Measurements from ENCODE around the gene NGDN.

DNA sequence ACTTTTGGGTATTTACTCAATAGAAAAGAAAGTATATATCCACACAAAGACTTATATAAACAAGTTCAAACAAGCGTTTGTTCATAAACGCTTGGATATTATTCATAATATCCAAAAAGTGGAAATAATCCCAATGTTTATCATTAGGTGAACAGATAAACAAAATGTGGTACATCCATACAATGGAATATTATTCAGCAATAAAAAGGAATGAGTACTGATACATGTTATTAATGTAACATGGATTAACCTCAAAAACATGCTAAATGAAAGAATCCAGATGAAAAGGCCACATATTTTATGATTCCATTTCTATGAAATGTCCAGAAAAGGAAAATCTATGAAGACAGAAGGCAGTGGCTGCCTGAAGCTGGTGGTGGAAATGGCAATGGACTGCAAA, 17.3 kb upstream of the NGDN start:
- TF ChIP-seq GATA2 (CRISPR knock-in tag; IDR thresholded peaks at IDR 0.05) (no peak), SMC3 (IDR thresholded peaks at IDR 0.05; ENCODE audit: low read depth, low read length) (no peak), FOXM1 (IDR thresholded peaks at IDR 0.05; ENCODE audit: low read depth) (no peak), TCF12 (IDR thresholded peaks at IDR 0.05) (no peak), RFX5 (IDR thresholded peaks at IDR 0.05; ENCODE audit: low read length) (no peak), RAD21 (IDR thresholded peaks at IDR 0.05; ENCODE audit: low read length) (no peak), FOSL2 (IDR thresholded peaks at IDR 0.05; ENCODE audit: borderline replicate concordance, low read depth) (no peak), NFIC (IDR thresholded peaks at IDR 0.05; ENCODE audit: borderline replicate concordance) (no peak), FOXJ3 (CRISPR knock-in tag; IDR thresholded peaks at IDR 0.05) (no peak)
- TF ChIP-seq, protein P1, sequence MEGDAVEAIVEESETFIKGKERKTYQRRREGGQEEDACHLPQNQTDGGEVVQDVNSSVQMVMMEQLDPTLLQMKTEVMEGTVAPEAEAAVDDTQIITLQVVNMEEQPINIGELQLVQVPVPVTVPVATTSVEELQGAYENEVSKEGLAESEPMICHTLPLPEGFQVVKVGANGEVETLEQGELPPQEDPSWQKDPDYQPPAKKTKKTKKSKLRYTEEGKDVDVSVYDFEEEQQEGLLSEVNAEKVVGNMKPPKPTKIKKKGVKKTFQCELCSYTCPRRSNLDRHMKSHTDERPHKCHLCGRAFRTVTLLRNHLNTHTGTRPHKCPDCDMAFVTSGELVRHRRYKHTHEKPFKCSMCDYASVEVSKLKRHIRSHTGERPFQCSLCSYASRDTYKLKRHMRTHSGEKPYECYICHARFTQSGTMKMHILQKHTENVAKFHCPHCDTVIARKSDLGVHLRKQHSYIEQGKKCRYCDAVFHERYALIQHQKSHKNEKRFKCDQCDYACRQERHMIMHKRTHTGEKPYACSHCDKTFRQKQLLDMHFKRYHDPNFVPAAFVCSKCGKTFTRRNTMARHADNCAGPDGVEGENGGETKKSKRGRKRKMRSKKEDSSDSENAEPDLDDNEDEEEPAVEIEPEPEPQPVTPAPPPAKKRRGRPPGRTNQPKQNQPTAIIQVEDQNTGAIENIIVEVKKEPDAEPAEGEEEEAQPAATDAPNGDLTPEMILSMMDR (IDR thresholded peaks at IDR 0.05): no peak
- TF ChIP-seq, protein P2, sequence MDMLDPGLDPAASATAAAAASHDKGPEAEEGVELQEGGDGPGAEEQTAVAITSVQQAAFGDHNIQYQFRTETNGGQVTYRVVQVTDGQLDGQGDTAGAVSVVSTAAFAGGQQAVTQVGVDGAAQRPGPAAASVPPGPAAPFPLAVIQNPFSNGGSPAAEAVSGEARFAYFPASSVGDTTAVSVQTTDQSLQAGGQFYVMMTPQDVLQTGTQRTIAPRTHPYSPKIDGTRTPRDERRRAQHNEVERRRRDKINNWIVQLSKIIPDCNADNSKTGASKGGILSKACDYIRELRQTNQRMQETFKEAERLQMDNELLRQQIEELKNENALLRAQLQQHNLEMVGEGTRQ (IDR thresholded peaks at IDR 0.05; ENCODE audit: borderline replicate concordance, low read depth, low read length): no peak
- TF ChIP-seq, protein P3, sequence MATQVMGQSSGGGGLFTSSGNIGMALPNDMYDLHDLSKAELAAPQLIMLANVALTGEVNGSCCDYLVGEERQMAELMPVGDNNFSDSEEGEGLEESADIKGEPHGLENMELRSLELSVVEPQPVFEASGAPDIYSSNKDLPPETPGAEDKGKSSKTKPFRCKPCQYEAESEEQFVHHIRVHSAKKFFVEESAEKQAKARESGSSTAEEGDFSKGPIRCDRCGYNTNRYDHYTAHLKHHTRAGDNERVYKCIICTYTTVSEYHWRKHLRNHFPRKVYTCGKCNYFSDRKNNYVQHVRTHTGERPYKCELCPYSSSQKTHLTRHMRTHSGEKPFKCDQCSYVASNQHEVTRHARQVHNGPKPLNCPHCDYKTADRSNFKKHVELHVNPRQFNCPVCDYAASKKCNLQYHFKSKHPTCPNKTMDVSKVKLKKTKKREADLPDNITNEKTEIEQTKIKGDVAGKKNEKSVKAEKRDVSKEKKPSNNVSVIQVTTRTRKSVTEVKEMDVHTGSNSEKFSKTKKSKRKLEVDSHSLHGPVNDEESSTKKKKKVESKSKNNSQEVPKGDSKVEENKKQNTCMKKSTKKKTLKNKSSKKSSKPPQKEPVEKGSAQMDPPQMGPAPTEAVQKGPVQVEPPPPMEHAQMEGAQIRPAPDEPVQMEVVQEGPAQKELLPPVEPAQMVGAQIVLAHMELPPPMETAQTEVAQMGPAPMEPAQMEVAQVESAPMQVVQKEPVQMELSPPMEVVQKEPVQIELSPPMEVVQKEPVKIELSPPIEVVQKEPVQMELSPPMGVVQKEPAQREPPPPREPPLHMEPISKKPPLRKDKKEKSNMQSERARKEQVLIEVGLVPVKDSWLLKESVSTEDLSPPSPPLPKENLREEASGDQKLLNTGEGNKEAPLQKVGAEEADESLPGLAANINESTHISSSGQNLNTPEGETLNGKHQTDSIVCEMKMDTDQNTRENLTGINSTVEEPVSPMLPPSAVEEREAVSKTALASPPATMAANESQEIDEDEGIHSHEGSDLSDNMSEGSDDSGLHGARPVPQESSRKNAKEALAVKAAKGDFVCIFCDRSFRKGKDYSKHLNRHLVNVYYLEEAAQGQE (IDR thresholded peaks at IDR 0.05; ENCODE audit: low read depth, low read length): no peak
- TF ChIP-seq, protein P4, sequence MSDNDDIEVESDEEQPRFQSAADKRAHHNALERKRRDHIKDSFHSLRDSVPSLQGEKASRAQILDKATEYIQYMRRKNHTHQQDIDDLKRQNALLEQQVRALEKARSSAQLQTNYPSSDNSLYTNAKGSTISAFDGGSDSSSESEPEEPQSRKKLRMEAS (IDR thresholded peaks at IDR 0.05; ENCODE audit: low read depth): no peak

Measured in SK-N-SH (cell line).